Uterus (tissue), 2 donors: ENCODE measurements around the gene CDX1.

Experiments
- POLR2A ChIP-seq, 2 donors: fragments of 450-650 bp; IDR thresholded peaks; one replicate each; pipeline ENCODE4 v1.6.1; 2016; ENCODE audit warnings: antibody characterized with exemption in 2 of 2, mild to moderate bottlenecking in 1 of 2, moderate library complexity in 1 of 2
- TF ChIP-seq, protein P1 (sequence below), 4 experiments: fragments of 200-600 bp in 2 of 4; fragments of 450-650 bp in 2 of 4; sonication (generic) in 2 of 4; IDR thresholded peaks; one replicate each; pipeline ENCODE4 v1.5.1; 2016 to 2019; ENCODE audit warnings: antibody characterized with exemption in 4 of 4, mild to moderate bottlenecking in 2 of 4, moderate library complexity in 1 of 4

DNA sequence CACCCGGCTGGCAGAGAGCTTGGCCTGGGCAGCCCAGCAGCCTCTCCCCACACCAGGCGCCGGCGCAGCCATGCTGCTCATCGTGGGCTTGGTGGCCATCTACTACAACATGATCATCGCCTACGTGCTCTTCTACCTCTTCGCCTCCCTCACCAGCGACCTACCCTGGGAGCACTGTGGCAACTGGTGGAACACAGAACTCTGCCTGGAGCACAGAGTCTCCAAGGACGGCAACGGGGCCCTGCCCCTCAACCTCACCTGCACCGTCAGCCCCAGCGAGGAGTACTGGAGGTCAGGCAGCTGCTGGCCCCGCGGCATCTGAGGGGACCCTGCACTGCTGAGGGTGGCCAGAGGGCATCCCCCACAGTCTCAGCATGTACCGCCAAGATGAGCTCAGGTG, 30.4 kb downstream of the CDX1 start:
- no peak for TF ChIP-seq POLR2A (IDR thresholded peaks at IDR 0.05)
- TF ChIP-seq, protein P1, sequence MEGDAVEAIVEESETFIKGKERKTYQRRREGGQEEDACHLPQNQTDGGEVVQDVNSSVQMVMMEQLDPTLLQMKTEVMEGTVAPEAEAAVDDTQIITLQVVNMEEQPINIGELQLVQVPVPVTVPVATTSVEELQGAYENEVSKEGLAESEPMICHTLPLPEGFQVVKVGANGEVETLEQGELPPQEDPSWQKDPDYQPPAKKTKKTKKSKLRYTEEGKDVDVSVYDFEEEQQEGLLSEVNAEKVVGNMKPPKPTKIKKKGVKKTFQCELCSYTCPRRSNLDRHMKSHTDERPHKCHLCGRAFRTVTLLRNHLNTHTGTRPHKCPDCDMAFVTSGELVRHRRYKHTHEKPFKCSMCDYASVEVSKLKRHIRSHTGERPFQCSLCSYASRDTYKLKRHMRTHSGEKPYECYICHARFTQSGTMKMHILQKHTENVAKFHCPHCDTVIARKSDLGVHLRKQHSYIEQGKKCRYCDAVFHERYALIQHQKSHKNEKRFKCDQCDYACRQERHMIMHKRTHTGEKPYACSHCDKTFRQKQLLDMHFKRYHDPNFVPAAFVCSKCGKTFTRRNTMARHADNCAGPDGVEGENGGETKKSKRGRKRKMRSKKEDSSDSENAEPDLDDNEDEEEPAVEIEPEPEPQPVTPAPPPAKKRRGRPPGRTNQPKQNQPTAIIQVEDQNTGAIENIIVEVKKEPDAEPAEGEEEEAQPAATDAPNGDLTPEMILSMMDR (IDR thresholded peaks at IDR 0.05), result no peak
